HEK293 (cell line): Measurements from ENCODE around the gene KIZ.
"Not testable (repeated sequence)": the region's sequence is repeated elsewhere in the genome, so short reads cannot be mapped to it uniquely, and the experiment has no call there.

Experiments used
- CTCF ChIA-PET: fragments of 350-600 bp; formaldehyde crosslinking; extraction: SDS; loops from one replicate; lab custom pipeline; 2021; ENCODE audit warnings: antibody characterized with exemption; lab: Yijun Ruan, JAX
- POLR2A ChIA-PET: fragments of 300-600 bp; formaldehyde crosslinking; extraction: SDS; loops from one replicate; lab custom pipeline; 2020; ENCODE audit warnings: antibody characterized with exemption, inconsistent platforms; lab: Yijun Ruan, JAX
- H3K27ac ChIP-seq: fragments of 200-500 bp; sonication (Bioruptor generic); 2 replicates; pipeline ENCODE4 v1.5.1; 2014; ENCODE audit warnings: low read depth, low read length, control low read depth, inconsistent platforms; ENCODE audit errors: extremely low read depth
- H3K36me3 ChIP-seq, 2 experiments: fragments of 200-500 bp in 1 of 2; sonication (Bioruptor generic) in 1 of 2; 1 replicate in 1 of 2; 2 replicates in 1 of 2; pipeline ENCODE4 v1.5.1; 2014 to 2017; ENCODE audit warnings: inconsistent platforms in 2 of 2, low read length in 2 of 2; ENCODE audit not compliant: control insufficient read depth in 2 of 2, insufficient read depth in 1 of 2
- H3K4me1 ChIP-seq: fragments of 200-500 bp; sonication (Bioruptor generic); 2 replicates; pipeline ENCODE4 v1.5.1; 2014; ENCODE audit warnings: mild to moderate bottlenecking, low read length, inconsistent platforms; ENCODE audit not compliant: control insufficient read depth, insufficient read depth
- H3K4me3 ChIP-seq: 2 replicates; pipeline ENCODE4 v1.5.1; 2011; ENCODE audit warnings: low read depth, mild to moderate bottlenecking, control low read depth, low read length, moderate library complexity
- H3K9me3 ChIP-seq: fragments of 200-500 bp; sonication (Bioruptor generic); 2 replicates; pipeline ENCODE4 v1.5.1; 2014; ENCODE audit warnings: low read depth, low read length, inconsistent platforms; ENCODE audit not compliant: control insufficient read depth, insufficient read depth
- HOXC10 ChIP-seq: sonication (generic); formaldehyde crosslinking; IDR thresholded peaks from 2 replicates; pipeline ENCODE4 v1.8.1; 2023; ENCODE audit warnings: mild to moderate bottlenecking, missing genetic modification reagents
- WT1 ChIP-seq: fragments of 450-650 bp; formaldehyde crosslinking; IDR thresholded peaks from 2 replicates; pipeline ENCODE4 v1.5.1; 2016; ENCODE audit warnings: missing biosample characterization, missing genetic modification characterization
- ZNF146 ChIP-seq: fragments of 450-650 bp; formaldehyde crosslinking; IDR thresholded peaks from 2 replicates; pipeline ENCODE4 v1.5.1; 2016; ENCODE audit warnings: missing biosample characterization, missing genetic modification characterization
- ZNF174 ChIP-seq: fragments of 450-650 bp; formaldehyde crosslinking; IDR thresholded peaks from 2 replicates; pipeline ENCODE4 v1.5.0; 2017; ENCODE audit warnings: missing biosample characterization, mild to moderate bottlenecking, missing genetic modification characterization
- ZNF37A ChIP-seq: fragments of 450-650 bp; IDR thresholded peaks from 2 replicates; pipeline ENCODE4 v1.5.1; 2018; ENCODE audit warnings: missing biosample characterization, missing genetic modification characterization
- ZNF416 ChIP-seq: fragments of 450-650 bp; formaldehyde crosslinking; IDR thresholded peaks from 2 replicates; pipeline ENCODE4 v1.5.1; 2016; ENCODE audit warnings: missing biosample characterization, missing genetic modification characterization
- ZNF596 ChIP-seq: fragments of 450-650 bp; IDR thresholded peaks from 2 replicates; pipeline ENCODE4 v1.5.0; 2018; ENCODE audit warnings: missing biosample characterization, mild to moderate bottlenecking, missing genetic modification characterization, moderate library complexity
- TF ChIP-seq, protein P1 (sequence below): fragments of 450-650 bp; formaldehyde crosslinking; IDR thresholded peaks from 2 replicates; pipeline ENCODE4 v1.5.1; 2017; ENCODE audit warnings: missing biosample characterization, missing genetic modification characterization
- TF ChIP-seq, protein P2 (sequence below): fragments of 450-650 bp; IDR thresholded peaks from 2 replicates; pipeline ENCODE4 v1.5.1; 2018; ENCODE audit warnings: missing biosample characterization, mild to moderate bottlenecking, missing genetic modification characterization
- TF ChIP-seq, protein P3 (sequence below): fragments of 450-650 bp; formaldehyde crosslinking; IDR thresholded peaks from 2 replicates; pipeline ENCODE4 v1.5.1; 2017; ENCODE audit warnings: missing biosample characterization, missing genetic modification characterization

Gene KIZ

DNA sequence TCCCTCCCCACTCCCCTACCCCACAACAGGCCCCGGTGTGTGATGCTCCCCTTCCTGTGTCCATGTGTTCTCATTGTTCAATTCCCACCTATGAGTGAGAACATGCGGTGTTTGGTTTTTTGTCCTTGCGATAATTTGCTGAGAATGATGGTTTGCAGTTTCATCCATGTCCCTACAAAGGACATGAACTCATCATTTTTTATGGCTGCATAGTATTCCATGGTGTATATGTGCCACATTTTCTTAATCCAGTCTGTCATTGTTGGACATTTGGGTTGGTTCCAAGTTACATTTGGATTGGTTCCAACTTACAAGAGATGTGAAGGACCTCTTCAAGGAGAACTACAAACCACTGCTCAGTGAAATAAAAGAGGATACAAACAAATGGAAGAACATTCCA lies 42.2 kb downstream of the KIZ start:
- H3K27ac ChIP-seq, H3K9me3 ChIP-seq, H3K4me3 ChIP-seq, POLR2A ChIA-PET, CTCF ChIA-PET, H3K36me3 ChIP-seq, H3K4me1 ChIP-seq: not testable (repeated sequence)
- TF ChIP-seq ZNF146 (tag by site-specific recombination) = peak; percentile 95

DNA sequence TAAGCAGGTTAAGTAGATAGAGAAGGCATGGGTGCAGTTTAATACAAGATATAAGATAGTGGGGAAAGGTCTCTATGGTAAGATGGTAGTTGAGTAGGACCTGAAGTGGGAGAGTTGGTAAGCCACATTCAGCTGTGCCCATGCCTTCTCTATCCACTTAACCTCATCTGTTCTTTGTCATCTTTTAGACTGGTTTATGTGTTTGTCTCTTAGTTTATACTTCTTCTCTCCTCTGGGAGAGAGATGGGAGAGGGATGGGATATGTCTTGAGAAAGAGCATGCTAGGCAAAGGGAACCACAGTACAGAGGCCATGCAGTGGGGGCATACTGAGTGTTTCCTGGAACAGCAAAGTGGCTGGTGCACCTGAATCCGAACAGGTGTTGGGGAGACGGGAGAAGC lies 46.7 kb downstream of the KIZ start:
- no peaks in the 10 kb centered on the region for H3K36me3 ChIP-seq
- H3K4me1 ChIP-seq = no peaks in the 10 kb centered on the region
- no peak overlapping the region for H3K27ac ChIP-seq
- TF ChIP-seq, protein P1, sequence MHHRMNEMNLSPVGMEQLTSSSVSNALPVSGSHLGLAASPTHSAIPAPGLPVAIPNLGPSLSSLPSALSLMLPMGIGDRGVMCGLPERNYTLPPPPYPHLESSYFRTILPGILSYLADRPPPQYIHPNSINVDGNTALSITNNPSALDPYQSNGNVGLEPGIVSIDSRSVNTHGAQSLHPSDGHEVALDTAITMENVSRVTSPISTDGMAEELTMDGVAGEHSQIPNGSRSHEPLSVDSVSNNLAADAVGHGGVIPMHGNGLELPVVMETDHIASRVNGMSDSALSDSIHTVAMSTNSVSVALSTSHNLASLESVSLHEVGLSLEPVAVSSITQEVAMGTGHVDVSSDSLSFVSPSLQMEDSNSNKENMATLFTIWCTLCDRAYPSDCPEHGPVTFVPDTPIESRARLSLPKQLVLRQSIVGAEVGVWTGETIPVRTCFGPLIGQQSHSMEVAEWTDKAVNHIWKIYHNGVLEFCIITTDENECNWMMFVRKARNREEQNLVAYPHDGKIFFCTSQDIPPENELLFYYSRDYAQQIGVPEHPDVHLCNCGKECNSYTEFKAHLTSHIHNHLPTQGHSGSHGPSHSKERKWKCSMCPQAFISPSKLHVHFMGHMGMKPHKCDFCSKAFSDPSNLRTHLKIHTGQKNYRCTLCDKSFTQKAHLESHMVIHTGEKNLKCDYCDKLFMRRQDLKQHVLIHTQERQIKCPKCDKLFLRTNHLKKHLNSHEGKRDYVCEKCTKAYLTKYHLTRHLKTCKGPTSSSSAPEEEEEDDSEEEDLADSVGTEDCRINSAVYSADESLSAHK (tag by site-specific recombination) = no peak
- no peak for TF ChIP-seq ZNF37A (tag by site-specific recombination)
- TF ChIP-seq, protein P2, sequence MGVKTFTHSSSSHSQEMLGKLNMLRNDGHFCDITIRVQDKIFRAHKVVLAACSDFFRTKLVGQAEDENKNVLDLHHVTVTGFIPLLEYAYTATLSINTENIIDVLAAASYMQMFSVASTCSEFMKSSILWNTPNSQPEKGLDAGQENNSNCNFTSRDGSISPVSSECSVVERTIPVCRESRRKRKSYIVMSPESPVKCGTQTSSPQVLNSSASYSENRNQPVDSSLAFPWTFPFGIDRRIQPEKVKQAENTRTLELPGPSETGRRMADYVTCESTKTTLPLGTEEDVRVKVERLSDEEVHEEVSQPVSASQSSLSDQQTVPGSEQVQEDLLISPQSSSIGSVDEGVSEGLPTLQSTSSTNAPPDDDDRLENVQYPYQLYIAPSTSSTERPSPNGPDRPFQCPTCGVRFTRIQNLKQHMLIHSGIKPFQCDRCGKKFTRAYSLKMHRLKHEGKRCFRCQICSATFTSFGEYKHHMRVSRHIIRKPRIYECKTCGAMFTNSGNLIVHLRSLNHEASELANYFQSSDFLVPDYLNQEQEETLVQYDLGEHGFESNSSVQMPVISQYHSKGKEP = no peak
- no peak for TF ChIP-seq ZNF174 (tag by site-specific recombination)
- TF ChIP-seq, all 188 proteins: peak for 0
- ChIA-PET POLR2A (interaction anchor here (0.7 kb wide), 1 partner anchor 323 kb away, joined by 3 read pairs; no protein-coding TSS in a partner anchor), CTCF (interaction anchor here (0.6 kb wide), 2 partner anchors 14 to 311 kb away, joined by 3 to 4 read pairs; no protein-coding TSS in a partner anchor)
- Histone ChIP-seq H3K4me3 (no peak overlapping the region), H3K9me3 (no peaks in the 10 kb centered on the region)

DNA sequence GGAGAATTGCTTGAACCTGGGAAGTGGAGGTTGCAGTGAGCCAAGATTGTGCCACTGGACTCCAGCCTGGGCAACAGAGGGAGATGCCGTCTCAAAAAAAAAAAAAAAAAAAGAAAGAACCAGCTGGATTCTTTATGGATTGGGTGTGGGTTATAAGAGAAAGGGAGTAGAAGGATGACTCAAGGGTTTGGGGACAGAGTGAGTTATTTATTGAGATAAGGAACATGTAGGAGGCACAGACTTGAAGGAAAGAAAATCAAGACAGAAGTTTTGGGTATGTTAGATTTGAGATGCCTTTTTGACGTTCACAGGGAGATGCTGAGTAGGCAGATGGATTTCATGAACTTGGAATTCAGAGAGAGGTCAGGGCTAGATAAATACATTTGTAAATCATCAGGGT lies 47.6 kb downstream of the KIZ start:
- H3K4me3 ChIP-seq = no peak overlapping the region
- no peaks in the 10 kb centered on the region for H3K36me3 ChIP-seq
- POLR2A ChIA-PET = no interaction called here
- no peak overlapping the region for H3K27ac ChIP-seq
- H3K9me3 ChIP-seq = no peaks in the 10 kb centered on the region
- CTCF ChIA-PET = interaction anchor here (0.7 to 1.6 kb wide), 2 partner anchors 62 to 215 kb away, joined by 3 to 9 read pairs; no protein-coding TSS in a partner anchor
- no peak for TF ChIP-seq HOXC10 (CRISPR knock-in tag)
- TF ChIP-seq WT1 (tag by site-specific recombination) = peak; percentile 41; the same call in 1 of the 2 replicates
- no peaks in the 10 kb centered on the region for H3K4me1 ChIP-seq

DNA sequence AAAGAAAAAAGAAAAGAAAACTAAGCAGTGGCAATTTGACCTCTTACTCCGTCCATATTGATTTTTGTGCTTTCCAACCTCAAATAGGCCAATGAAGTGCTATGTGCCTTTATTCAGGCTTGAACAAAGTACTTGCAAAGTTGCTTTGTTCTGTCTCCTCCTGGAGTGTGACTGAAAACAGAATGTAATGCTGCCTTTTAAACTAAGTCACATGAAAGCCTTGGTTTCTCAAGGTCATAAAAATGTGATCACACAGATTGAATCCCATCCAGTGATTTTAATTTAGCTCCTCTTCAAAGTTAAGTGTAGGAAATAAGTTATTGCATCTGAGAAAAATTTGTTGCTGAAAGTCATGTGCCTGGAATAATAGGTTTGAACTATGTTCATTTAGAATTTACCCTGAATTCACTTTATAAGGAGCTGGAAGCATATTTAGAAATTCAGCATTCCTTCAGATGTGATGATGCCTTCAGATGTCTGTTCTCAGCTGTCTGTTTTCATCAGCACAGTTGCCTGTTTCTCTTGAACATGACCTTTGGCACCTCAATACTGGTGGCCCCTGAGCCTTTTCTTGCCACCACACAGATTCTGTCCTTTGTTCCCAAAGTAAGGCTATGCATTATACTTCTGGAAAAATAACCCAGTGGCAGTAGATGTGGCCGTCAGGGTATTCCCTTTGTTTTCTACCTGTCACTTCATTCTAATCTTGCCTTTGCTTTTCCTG lies 48.8 kb downstream of the KIZ start:
- H3K9me3 ChIP-seq = no peaks in the 10 kb centered on the region
- H3K27ac ChIP-seq = no peak overlapping the region
- H3K4me3 ChIP-seq = no peak overlapping the region
- TF ChIP-seq ZNF596 (tag by site-specific recombination) (no peak), ZNF416 (tag by site-specific recombination) (no peak)
- TF ChIP-seq, protein P3, sequence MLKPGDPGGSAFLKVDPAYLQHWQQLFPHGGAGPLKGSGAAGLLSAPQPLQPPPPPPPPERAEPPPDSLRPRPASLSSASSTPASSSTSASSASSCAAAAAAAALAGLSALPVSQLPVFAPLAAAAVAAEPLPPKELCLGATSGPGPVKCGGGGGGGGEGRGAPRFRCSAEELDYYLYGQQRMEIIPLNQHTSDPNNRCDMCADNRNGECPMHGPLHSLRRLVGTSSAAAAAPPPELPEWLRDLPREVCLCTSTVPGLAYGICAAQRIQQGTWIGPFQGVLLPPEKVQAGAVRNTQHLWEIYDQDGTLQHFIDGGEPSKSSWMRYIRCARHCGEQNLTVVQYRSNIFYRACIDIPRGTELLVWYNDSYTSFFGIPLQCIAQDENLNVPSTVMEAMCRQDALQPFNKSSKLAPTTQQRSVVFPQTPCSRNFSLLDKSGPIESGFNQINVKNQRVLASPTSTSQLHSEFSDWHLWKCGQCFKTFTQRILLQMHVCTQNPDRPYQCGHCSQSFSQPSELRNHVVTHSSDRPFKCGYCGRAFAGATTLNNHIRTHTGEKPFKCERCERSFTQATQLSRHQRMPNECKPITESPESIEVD (tag by site-specific recombination) = no peak
- H3K4me1 ChIP-seq = no peaks in the 10 kb centered on the region
- ChIA-PET CTCF (interaction anchor here (1.6 kb wide), 1 partner anchor 61 kb away, joined by 9 read pairs; no protein-coding TSS in a partner anchor), POLR2A (no interaction called here)
- no peaks in the 10 kb centered on the region for H3K36me3 ChIP-seq
